ENCODE results near the gene CA4. TPM values are rescaled to one million over a fixed set of nuclear protein-coding genes. Genes with fewer than 3 reads are reported as not detected.

CA4 gene
- total RNA-seq, 1 experiment from 2014 or later: 0.78 TPM

- intact Hi-C loops (cut with micrococcal nuclease; ENCODE audit: unreplicated experiment): loop anchor here (1.0 to 10.0 kb wide), 3 partner anchors 32 to 292 kb away; no protein-coding TSS in a partner anchor
- TF ChIP-seq CTCF (IDR thresholded peaks at IDR 0.05; ENCODE audit: unreplicated experiment): peak; percentile 50
- peak overlapping the region; percentile 20 for H3K27ac Mint-ChIP-seq (ENCODE audit: unreplicated experiment)
- no TSS peak for BruUV-seq (replicated peaks)
- H3K36me3 Mint-ChIP-seq (ENCODE audit: insufficient read depth, unreplicated experiment): no peaks in the 10 kb centered on the region
- H3K4me3 Mint-ChIP-seq (ENCODE audit: low read depth, unreplicated experiment): peak overlapping the region; percentile 45
- DNase-seq: peak; percentile 86
- CTCF ChIA-PET: interaction anchor here (0.6 to 1.3 kb wide), 2 partner anchors 88 to 271 kb away, joined by 3 to 8 read pairs; no protein-coding TSS in a partner anchor
- H3K27me3 Mint-ChIP-seq (ENCODE audit: unreplicated experiment): peaks cover 44% of the 10 kb centered on the region
- peaks cover 19% of the 10 kb centered on the region for H3K4me1 Mint-ChIP-seq (ENCODE audit: low read depth, unreplicated experiment)
- no peaks in the 10 kb centered on the region for H3K9me3 Mint-ChIP-seq (ENCODE audit: low read depth, unreplicated experiment)
Observed at GRCh38 chr17:60142872-60143499, 6.8 kb upstream of the CA4 start.

GRCh38 chr17:60145006-60145935, 4.5 kb upstream of the CA4 start:
- H3K4me1 Mint-ChIP-seq (ENCODE audit: low read depth, unreplicated experiment): peaks cover 19% of the 10 kb centered on the region
- BruUV-seq (replicated peaks): no TSS peak
- CTCF ChIA-PET: no interaction called here
- no peak for TF ChIP-seq CTCF (IDR thresholded peaks at IDR 0.05; ENCODE audit: unreplicated experiment)
- intact Hi-C loops (cut with micrococcal nuclease; ENCODE audit: unreplicated experiment): loop anchor here (10.0 kb wide), 1 partner anchor 290 kb away; no protein-coding TSS in a partner anchor
- peaks cover 56% of the 10 kb centered on the region for H3K27me3 Mint-ChIP-seq (ENCODE audit: unreplicated experiment)
- no peaks in the 10 kb centered on the region for H3K36me3 Mint-ChIP-seq (ENCODE audit: insufficient read depth, unreplicated experiment)
- no peak overlapping the region for H3K4me3 Mint-ChIP-seq (ENCODE audit: low read depth, unreplicated experiment)
- H3K27ac Mint-ChIP-seq (ENCODE audit: unreplicated experiment): no peak overlapping the region
- no peaks in the 10 kb centered on the region for H3K9me3 Mint-ChIP-seq (ENCODE audit: low read depth, unreplicated experiment)
- no peak for DNase-seq

GRCh38 chr17:60146206-60146605, 3.6 kb upstream of the CA4 start:
- intact Hi-C loops (cut with micrococcal nuclease; ENCODE audit: unreplicated experiment): loop anchor here (10.0 kb wide), 1 partner anchor 289 kb away; no protein-coding TSS in a partner anchor
- Mint-ChIP-seq H3K4me1 (ENCODE audit: low read depth, unreplicated experiment) (peaks cover 15% of the 10 kb centered on the region), H3K36me3 (ENCODE audit: insufficient read depth, unreplicated experiment) (no peaks in the 10 kb centered on the region), H3K27me3 (ENCODE audit: unreplicated experiment) (peaks cover 47% of the 10 kb centered on the region), H3K27ac (ENCODE audit: unreplicated experiment) (no peak overlapping the region), H3K9me3 (ENCODE audit: low read depth, unreplicated experiment) (no peaks in the 10 kb centered on the region), H3K4me3 (ENCODE audit: low read depth, unreplicated experiment) (no peak overlapping the region)
- no peak for DNase-seq
- no TSS peak for BruUV-seq (replicated peaks)
- CTCF ChIA-PET: no interaction called here
- TF ChIP-seq CTCF (IDR thresholded peaks at IDR 0.05; ENCODE audit: unreplicated experiment): no peak

GRCh38 chr17:60147553-60148223, 2.1 kb upstream of the CA4 start:
- H3K4me3 Mint-ChIP-seq (ENCODE audit: low read depth, unreplicated experiment): no peak overlapping the region
- TF ChIP-seq CTCF (IDR thresholded peaks at IDR 0.05; ENCODE audit: unreplicated experiment): no peak
- H3K27ac Mint-ChIP-seq (ENCODE audit: unreplicated experiment): no peak overlapping the region
- peaks cover 46% of the 10 kb centered on the region for H3K27me3 Mint-ChIP-seq (ENCODE audit: unreplicated experiment)
- DNase-seq: no peak
- CTCF ChIA-PET: no interaction called here
- peaks cover 13% of the 10 kb centered on the region for H3K4me1 Mint-ChIP-seq (ENCODE audit: low read depth, unreplicated experiment)
- H3K9me3 Mint-ChIP-seq (ENCODE audit: low read depth, unreplicated experiment): no peaks in the 10 kb centered on the region
- no peaks in the 10 kb centered on the region for H3K36me3 Mint-ChIP-seq (ENCODE audit: insufficient read depth, unreplicated experiment)
- intact Hi-C loops (cut with micrococcal nuclease; ENCODE audit: unreplicated experiment): loop anchor here (10.0 kb wide), 1 partner anchor 287 kb away; no protein-coding TSS in a partner anchor
- BruUV-seq (replicated peaks): no TSS peak

All from Calu3 (cell line).